Measurements from ENCODE around the gene INTS14. TPM values are rescaled to one million over a fixed set of nuclear protein-coding genes. Genes with fewer than 3 reads are reported as not detected.
"Not testable (repeated sequence)": the region's sequence is repeated elsewhere in the genome, so short reads cannot be mapped to it uniquely, and the experiment has no call there.

Gene INTS14
- total RNA-seq, 2 donors from 2014 or later: 15.3 to 19.7 TPM

DNA sequence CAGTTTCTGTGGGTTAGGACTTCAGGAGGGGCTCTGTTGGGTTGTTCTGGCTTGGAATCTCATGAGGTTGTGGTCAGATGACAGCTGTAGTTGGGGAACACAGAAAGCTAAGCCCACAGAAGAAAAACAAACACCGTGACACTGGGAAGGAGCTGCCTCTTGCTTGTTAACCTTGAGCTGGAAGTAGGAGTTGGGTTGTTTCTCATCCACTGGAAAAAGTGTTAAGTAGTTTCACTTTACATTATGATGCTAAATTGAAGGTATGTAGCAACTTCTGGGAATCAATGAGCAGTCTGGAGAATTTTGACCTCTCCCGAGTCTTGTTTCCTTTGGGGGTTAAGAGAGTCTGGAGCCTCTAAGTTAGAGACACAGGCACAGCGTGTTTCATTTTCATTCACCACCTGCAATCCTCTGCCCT is 60.2 kb downstream of the INTS14 start:
- Histone ChIP-seq H3K4me3 (no peak overlapping the region), H3K4me1 (peaks cover 0 to 16% of the 10 kb centered on the region in 2 donors), H3K27ac (no peak overlapping the region), H3K9me3 (no peaks in the 10 kb centered on the region), H3K36me3 (peaks cover 10% of the 10 kb centered on the region), H3K27me3 (no peaks in the 10 kb centered on the region)
- DNase-seq (ENCODE audit: low spot score): no peak
- TF ChIP-seq, protein P1, sequence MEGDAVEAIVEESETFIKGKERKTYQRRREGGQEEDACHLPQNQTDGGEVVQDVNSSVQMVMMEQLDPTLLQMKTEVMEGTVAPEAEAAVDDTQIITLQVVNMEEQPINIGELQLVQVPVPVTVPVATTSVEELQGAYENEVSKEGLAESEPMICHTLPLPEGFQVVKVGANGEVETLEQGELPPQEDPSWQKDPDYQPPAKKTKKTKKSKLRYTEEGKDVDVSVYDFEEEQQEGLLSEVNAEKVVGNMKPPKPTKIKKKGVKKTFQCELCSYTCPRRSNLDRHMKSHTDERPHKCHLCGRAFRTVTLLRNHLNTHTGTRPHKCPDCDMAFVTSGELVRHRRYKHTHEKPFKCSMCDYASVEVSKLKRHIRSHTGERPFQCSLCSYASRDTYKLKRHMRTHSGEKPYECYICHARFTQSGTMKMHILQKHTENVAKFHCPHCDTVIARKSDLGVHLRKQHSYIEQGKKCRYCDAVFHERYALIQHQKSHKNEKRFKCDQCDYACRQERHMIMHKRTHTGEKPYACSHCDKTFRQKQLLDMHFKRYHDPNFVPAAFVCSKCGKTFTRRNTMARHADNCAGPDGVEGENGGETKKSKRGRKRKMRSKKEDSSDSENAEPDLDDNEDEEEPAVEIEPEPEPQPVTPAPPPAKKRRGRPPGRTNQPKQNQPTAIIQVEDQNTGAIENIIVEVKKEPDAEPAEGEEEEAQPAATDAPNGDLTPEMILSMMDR (IDR thresholded peaks at IDR 0.05): no peak

DNA sequence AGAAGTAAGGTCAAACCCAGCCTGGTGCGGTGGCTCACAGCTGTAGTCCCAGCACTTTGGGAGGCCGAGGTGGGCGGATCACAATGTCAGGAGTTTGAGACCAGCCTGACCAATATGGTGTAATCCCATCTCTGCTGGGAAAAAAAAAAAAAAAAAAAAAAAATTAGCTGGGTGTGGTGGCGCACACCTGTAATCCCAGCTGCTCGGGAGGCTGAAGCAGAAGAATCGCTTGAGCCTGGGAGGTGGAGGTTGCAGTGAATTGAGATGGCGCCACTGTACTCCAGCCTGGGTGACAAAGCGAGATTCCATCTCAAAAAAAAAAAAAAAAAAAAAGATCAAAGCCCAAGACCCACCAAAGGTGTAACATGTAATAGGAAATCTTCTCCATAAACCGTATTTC is 61.6 kb downstream of the INTS14 start:
- H3K9me3 ChIP-seq; H3K36me3 ChIP-seq; H3K27ac ChIP-seq; H3K4me3 ChIP-seq; DNase-seq (ENCODE audit: low spot score); H3K27me3 ChIP-seq: not testable (repeated sequence)
- peaks cover 0 to 16% of the 10 kb centered on the region in 2 donors for H3K4me1 ChIP-seq

DNA sequence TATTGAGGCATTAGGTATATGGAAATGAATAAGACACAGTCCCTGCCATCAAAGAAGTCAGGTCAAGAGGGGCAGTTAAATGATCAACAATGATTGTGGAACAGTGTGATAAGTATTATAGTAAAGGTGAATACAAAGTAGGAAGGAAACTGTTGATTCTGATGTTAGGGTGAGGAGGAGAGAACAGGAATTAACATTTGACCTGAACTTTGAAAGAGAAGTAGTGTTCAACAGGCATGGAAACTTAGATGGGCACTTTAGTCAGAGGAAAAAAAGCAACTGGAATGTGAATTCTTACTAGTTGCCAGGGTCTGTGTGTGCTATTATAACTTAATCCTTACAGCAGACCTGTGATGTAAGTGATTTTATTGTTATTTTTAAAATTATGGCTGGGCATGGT is 63.1 kb downstream of the INTS14 start:
- TF ChIP-seq, protein P1 (IDR thresholded peaks at IDR 0.05): no peak
- Histone ChIP-seq H3K27ac (no peak overlapping the region), H3K36me3 (no peaks in the 10 kb centered on the region), H3K27me3 (no peaks in the 10 kb centered on the region), H3K9me3 (no peaks in the 10 kb centered on the region), H3K4me1 (peaks cover 0 to 16% of the 10 kb centered on the region in 2 donors), H3K4me3 (no peak overlapping the region)
- no peak for DNase-seq (ENCODE audit: low spot score)

DNA sequence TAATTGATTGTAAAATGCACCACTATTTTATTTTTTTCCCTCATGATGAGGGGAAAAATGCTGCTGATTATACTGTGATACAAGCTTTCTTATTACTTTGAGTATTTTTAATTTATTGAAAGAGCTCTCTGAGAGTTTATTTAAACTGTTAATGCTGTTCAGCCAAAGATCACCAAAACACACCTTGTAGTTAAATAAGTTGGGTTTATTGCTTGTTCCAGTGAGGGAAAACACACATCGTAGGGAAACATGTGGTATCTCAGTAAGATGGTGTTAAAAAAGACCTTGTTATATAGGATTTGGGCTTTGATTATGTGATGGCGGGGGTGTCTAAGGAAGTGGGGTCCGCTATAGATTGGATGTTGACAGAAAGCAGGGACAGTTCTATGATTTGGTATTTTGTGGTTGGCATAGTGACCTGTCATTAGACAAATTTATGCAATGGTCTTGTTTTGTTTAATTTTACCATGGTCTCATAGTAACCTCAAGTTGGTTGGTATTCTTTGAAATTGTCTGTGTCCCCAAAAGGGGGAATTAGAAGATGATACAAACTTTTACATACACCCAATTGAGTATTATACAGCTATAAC is 69.6 kb downstream of the INTS14 start:
- DNase-seq (ENCODE audit: low spot score): no peak
- Histone ChIP-seq H3K27me3 (no peaks in the 10 kb centered on the region), H3K36me3 (no peaks in the 10 kb centered on the region), H3K27ac (no peak overlapping the region), H3K4me3 (no peak overlapping the region), H3K4me1 (no peaks in the 10 kb centered on the region), H3K9me3 (no peaks in the 10 kb centered on the region)
- TF ChIP-seq, protein P1 (IDR thresholded peaks at IDR 0.05): no peak

DNA sequence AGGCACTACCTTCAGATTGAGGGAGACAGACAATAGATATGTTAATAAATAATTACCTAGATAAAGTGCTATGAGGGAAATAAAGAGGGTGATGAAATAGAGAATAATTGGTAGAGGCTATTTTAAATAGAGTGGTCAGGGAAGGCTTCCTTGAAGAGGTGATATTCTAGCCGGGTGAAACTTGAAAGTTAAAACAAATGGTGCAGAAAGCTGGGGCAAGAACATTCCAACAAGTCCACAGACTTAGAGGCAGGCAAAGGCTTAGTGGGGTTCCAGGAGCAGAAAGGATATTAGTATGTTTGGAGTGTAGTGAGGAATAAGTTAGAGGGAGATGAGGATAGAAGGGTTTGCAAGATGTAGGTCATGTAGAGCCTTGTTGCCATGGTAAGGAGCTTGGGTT is 70.6 kb downstream of the INTS14 start:
- Histone ChIP-seq H3K4me1 (no peaks in the 10 kb centered on the region), H3K27me3 (no peaks in the 10 kb centered on the region), H3K27ac (no peak overlapping the region), H3K36me3 (no peaks in the 10 kb centered on the region), H3K9me3 (no peaks in the 10 kb centered on the region), H3K4me3 (no peak overlapping the region)
- no peak for DNase-seq (ENCODE audit: low spot score)
- TF ChIP-seq, protein P1 (IDR thresholded peaks at IDR 0.05): no peak

DNA sequence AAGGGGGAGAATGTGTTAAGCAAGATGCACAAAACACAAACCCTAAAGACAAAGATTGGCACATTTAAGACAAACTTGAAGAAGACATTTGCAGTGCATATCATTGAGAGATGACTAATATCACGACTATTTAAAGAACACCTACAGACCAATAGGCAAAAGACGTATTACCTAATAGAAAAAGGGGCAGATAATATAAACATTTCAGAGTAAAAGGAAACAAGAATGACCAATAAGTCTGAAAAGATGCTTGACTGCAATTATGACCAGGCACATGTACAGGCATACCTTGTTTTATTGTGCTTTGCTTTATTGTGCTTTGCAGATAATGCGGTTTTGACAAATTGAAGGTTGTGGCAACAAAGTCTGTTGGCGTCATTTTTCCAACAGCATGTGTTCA is 75.7 kb downstream of the INTS14 start:
- Histone ChIP-seq H3K27ac (no peak overlapping the region), H3K9me3 (no peaks in the 10 kb centered on the region), H3K4me1 (peaks cover 0 to 18% of the 10 kb centered on the region in 2 donors), H3K36me3 (no peaks in the 10 kb centered on the region), H3K27me3 (no peaks in the 10 kb centered on the region), H3K4me3 (no peak overlapping the region)
- DNase-seq (ENCODE audit: low spot score): no peak
- TF ChIP-seq, protein P1 (IDR thresholded peaks at IDR 0.05): no peak

All from right atrium auricular region (tissue), 2 donors.